Fibroblast of skin of right quadriceps (primary cell): ENCODE data around the gene ZNF878.

Source experiments
- DNase-seq: peaks from one replicate; pipeline ENCODE4 v3.0.0-alpha.2; 2013

The ZNF878 gene

GRCh38 chr19:12034620-12035019 is 18.1 kb downstream of the ZNF878 start:
- DNase-seq = no peak

GRCh38 chr19:12034198-12034597 is 18.6 kb downstream of the ZNF878 start:
- no peak for DNase-seq

GRCh38 chr19:12015753-12016116 is 37.0 kb downstream of the ZNF878 start:
- DNase-seq = no peak

- no peak for DNase-seq
Observed at GRCh38 chr19:12015015-12015752, 37.6 kb downstream of the ZNF878 start.

- peak; percentile 42 for DNase-seq
Observed at GRCh38 chr19:12000152-12000981, 52.4 kb downstream of the ZNF878 start.

- DNase-seq = peak; percentile 26
Observed at GRCh38 chr19:11995174-11995573, 57.6 kb downstream of the ZNF878 start.
